ENCODE data around the gene MYO3B.

MYO3B gene

DNA sequence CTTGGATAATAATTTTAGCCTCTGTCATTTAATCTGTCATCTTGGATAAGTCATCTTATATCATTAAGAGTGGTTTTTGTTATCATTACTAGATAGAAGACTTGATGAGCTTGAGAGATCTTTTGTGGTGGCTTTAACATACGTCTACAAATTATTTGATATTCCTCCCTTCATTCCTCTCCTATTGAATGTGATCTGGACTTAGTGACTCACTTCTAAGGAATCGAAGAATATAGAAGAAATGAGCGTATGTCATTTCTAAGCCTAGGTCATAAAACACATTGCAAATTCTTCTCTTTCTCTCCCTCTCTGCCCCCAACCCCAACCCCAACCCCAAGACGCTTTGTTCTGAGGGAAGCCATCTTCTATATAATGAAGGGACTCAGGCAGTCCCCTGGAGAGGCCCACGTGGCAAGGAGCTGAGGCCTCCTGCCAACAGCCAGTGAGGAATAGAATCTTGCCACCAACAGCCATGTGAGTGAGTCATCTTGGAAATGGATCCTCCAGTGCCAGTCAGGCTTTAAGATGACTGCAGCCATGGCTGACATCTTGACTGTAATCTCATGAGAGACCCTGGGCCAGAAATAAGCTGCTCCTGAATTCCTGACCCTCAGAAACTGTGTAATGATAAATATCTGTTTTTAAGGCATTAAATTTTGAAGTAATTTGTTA is 315.6 kb downstream of the MYO3B start:
- no peak for DNase-seq

DNA sequence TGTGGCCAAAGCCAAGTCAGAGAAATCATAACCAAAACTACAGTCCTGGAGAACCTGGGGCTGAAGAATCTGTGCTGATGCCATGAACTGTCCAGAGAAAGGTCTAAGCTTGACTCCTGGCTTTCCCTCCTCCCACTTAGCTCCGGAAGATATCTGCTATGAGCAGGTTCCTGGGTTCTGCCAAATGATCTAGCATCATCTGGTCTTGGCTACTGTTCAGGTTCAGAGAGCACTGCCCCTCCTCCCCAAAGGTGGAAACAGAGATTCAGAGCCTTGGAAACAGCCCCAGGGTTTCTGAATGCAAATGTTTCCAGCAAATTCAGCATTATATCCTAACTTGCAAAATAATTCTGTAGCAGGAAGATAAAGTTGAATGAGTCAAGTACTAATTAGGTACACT is 317.9 kb downstream of the MYO3B start:
- no peak for DNase-seq

DNA sequence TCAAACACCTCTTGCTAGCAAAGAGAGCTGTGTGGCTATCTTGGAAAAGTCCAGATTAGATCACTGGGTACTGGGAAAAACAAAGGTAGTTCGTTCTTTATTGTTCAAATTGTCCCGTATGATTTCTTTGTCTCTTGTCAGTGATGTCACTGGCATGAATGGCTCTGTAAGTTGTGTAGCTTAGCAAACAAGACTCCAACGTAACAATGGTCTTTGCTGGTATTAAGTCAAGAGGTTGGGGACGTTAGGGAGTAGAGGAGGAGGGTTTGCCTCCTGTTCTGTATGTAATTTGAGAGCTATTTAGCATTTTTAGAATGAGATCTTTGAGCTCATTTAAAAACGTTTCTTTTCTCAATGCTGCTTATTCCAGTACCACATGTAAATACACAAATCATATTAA is 320.7 kb downstream of the MYO3B start:
- DNase-seq: no peak

DNA sequence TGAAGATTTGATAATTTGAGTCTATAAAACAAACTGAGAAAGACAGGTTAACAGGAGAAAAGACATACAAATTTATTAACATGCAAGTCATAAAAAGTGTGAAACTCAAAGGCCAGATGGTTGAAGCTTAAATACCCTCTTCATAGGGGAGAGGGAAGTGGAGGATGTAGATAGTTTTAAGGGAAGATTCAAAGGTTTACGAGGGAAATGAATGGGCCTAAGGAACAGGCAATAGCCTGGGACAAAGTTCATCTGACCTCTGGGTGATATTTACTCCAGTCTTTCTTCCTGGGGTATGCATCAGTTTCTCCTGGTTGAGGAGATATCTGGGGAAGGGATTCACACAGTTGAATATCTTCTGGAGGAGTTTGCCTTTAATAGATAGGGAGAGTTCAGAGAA is 322.2 kb downstream of the MYO3B start:
- no peak for DNase-seq

DNA sequence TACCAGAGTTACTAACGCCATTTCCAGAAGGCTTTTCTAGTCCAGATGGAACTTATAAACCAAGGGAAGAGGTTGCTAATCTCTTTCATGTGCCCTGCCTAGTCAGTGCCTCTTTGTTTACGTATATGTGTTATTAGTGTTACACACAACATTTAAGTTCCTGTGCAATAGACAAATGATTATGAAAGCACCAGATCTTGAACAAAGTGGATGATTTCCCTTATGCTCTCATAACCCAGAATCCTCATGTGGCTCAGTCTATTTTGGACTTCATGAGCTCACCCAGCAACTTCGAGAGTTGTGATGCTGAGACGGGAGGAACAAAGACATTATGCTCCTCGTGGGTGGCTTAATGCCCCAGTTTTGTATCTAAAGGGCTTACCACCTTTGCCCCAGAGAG is 322.8 kb downstream of the MYO3B start:
- DNase-seq: no peak

DNA sequence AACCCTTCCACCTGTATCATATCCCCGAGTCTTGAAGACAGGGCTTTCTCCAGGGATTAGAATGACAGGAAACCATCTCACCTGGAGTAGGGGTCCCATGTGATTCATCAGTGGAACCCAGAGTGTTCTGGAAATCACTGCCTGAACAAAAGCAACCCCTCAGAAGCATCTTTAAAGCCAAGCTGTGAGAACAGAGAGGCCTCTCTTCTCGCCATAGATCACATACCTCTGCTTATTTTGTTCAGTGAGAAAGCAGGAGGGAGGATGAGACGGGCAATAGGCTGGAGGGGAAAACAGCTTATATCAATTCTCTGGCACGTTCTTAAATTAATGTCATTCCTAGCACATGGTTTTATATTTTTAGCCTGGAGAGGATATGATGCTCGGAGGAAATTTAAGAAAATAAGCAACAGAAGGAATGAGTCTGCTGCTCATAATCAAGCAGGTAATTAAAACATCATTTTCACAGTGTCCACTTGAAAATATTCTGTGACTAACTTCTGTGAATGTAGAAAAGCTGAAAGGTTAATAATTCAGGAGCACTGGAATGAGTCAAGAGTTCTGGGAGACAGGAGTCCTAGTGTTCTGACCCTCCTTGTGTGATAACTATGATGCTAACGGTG is 323.6 kb downstream of the MYO3B start:
- DNase-seq: no peak

DNA sequence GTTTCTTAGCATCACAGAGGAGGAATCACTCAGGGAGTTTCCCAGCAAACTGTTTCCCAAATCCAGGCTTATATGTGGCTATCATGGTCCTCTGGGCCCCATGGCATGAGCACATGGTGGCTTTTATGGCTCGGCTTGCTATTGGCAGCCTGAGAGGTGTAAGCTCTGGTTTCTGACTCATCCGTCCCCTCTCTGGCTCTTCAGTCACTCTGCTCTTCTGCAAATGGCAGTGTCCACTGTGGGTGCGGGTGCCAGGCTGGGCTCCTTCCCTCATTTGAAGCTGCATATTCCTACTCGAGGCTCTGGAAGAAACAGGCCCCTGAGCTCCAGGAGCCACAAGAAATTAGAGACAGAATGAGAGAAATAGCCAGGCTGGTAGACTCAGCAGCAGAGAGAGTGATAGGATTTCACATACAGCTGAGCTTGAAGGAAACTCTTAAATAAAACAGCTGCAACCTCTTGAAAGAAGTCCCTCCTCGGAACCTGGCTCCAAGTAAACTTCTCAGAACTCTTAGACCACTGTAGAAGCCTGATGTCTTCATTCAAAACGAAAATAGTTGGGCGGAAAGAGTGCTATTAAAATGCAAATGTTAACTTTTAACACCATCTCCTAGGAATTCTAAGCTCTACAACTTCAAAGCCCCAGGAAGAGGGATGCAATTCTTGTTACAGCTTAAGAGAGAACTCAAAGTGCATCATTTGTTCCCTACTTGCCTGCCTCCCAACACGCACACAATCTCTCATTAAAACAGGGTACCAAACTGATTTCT is 324.6 kb downstream of the MYO3B start:
- no peak for DNase-seq

DNA sequence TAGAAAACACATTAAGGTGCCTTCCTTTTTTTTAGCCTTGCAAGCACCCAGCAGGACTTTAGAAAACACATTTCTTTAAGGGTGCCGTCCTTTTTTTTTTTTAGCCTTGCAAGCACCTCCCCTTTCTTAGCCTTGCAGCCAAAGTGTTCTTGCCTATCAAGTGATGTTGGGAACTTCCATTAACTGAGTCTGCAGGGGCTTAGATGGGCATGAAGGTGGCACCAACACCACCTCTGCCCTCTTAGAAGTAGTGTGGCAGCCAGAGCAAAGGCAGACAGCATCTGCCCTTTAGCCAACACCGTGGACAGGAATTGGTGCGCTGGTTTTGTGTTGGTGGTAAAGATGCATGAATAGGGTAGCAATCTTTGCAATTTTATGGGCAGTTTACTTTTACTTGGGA is 325.6 kb downstream of the MYO3B start:
- no peak for DNase-seq

DNA sequence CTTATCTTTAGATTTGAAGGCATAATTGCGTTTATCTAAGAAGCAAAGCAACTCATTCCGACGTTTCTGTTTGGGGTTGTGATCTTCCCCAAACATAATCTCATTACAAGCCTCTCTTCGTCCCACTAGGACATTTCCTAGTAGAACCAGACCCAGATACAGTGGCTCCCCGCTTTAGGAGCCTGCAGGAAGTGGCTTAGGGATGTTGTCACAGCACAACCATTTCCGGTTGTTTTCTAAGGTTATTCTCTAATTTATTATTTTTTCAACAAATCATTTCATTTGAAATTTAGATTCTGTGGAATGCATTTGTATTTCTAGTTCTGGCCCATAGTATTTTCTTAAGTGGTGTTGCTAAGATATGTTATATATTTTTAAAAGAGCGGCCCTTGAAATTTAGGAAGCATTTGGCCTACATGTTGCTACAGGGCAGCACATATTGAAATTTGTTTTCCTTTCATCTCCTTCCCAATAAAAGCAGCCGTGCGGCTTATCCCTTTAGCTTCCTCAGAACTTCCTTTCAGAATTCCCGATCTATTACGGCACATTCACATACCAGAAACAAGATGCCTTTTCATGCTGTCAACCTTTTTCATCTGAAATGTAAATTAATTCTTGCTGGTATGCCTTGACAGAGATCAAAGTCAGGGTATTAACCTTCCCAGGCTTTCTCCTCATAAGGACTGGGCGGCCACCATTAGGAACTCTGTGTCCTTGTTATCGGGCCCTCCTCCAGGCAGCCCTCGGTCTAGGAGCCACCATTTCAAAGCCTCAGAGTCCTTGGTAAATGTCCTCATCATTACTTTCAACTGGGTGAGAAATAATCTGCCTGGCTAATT is 326.2 kb downstream of the MYO3B start:
- no peak for DNase-seq

DNA sequence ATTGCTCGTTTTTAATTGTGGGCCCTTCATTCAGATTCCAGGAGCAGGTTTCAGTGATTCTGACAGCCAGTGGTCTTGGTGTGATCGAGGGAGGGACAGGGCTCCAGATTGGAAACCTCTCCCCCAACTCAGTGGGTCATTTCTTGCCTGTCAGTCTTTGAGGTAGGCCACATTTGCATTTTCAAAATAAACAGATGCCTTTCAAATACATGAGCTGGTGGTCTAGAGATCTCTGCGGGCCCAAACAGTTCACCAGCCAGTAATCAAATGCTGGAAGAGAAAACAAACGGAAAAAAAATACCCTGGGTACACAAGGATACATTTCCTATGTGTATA is 326.8 kb downstream of the MYO3B start:
- no peak for DNase-seq

DNA sequence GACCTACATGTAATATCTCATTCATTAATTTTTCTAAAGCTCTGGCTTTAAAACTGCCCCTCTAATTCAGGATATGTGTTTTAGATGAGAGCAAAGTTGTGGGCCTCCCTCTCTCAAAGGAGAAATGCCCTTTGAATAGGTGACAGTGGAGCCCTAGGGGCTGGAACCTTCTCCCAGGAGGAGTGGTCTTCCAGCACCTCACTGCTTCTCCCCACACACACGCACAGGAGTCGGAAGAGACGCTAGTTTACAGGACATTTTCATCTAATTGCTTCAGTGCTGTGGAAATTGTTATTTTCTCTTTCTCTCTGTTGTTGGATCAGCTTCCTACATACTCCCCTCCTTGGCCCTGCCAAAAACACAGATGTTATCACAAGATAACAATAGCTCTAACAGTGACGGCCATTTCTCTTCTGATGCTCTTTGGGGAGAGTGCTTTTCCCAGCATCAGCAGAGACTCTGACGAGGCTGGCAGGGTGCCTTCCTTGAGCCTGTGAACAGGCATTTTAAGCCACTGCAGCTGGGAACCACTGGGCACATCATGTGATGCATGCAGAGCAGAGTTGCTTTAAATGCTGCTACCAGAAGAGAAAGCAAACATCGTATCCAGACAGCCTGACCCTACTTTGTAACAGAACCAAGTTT is 327.8 kb downstream of the MYO3B start:
- no peak for DNase-seq

DNA sequence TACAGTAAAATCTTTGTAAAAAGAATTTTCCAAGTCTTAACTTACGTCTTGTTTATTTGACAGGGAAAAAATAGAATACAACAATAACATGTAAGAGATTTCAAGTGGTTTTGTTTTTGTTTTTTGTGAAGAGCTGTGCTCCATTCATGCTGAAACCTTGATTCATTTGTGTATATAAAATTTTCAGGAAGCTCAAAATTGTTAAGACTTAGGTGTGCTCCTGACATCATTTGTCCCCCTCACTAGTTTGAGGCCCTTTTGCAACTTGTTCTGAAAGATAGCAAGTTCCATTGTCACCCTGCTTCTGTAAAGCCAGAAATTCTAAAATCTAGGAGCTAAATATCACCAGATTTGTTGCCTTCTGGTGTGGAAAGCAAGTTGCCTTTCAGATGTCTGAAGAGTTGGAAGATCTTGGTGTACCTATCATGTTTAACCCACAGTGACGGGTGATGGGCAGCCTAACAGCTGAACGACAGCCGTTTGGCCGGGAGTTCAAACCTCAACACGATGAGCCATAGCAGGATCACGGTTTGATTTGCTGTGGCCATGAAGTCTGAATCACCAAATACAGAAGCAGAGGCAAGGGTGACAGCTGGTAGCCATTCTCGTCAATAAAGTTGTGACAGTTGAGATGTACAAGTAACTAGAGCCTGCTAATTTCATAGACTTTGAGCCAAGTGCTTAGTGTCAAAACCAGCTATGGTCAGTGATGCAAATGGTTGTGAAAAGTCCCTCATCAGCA is 331.7 kb downstream of the MYO3B start:
- DNase-seq: no peak

DNA sequence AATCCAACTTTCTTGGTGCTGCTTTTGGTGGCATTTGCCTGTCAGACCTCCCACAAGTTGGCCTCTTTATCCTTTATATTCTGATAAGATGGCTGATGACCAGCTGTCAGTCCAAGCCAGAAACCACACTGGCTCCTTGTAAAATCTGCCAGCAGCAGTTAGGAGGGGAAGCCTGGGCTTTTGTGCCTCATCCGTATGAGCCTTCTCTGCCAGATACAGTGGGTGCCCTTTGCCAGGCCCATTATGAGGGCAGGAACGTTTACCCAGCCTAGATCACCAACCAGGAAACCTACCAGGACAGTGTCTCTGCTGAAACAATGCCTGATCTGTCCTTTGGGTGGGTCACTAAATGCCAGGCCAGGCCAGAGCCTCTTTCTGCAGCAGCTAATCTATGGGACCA is 334.3 kb downstream of the MYO3B start:
- DNase-seq: no peak

DNA sequence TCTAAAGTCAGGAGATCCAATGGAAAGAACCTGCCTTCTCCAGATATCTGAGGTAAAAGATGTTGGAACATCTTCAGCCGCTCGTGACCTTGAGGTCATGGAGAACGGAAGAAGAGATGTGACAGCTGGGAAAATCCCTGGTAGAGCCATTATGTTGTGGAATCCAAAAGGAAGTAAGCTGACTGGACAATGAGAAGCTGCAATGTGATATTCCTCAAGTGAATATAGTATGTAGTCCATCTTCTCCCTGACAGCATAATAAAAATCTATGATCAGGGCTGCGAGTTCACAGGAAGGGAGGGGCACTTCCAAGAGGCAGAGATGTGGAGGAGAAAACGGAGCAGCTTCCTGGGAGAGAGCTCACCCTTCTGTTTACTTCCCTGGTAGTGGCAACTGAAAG is 336.2 kb downstream of the MYO3B start:
- no peak for DNase-seq

DNA sequence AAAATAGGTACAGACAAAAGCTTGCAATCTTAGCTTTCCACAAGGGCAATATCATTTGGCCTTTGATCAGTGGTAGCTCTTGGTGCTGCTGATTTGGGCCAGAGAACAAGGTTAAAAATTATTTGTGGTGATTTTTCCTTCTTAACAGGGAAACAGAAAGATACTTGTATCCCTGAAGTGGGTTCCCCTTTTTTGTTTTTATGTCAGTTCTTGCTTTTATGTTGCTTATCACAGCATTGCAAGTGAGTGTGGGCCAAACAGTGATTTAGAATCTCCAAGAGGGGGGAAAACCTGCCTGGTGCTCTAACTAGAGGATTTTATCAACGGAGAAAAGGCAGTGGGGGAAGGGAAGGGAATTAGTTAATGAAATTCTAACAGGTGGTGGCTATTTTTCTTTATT is 339.6 kb downstream of the MYO3B start:
- no peak for DNase-seq

DNA sequence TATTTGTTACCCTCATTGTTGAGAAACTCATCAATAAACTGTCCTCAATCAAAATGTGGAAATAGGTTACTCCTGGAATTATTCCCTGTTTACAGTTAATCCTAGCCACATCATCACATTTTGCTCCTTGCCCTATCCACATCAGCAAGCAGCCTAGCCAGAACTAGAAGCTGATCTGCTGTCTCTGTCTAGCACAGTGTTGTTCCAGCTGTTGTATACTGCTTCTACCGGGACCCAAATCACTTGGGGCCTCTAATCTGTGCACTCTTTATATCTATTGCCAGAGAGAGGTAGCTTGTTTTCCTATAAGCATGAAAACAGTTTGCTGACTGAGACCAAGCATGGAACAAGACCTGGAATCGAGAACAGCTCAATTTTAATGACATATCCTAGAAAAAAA is 341.0 kb downstream of the MYO3B start:
- DNase-seq: no peak

DNA sequence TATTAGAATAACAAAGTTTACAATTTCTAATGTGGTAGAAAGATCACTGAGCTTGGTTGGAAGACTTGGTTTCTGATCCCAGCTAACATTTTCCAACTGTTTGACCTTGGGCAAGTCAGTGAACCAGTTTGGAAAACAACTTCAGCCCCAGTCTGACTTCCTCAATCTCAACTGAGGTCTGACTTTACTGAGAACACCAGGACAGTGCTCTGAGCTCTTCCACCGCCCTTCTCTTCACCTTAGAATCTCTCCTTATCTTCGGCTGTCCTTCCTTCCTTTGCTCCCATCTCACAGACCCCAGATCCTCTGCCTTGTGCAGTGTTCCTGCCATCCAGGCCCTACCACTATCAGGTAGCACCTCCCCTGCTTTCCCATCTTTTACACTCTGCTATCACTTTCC is 343.4 kb downstream of the MYO3B start:
- DNase-seq: no peak

DNA sequence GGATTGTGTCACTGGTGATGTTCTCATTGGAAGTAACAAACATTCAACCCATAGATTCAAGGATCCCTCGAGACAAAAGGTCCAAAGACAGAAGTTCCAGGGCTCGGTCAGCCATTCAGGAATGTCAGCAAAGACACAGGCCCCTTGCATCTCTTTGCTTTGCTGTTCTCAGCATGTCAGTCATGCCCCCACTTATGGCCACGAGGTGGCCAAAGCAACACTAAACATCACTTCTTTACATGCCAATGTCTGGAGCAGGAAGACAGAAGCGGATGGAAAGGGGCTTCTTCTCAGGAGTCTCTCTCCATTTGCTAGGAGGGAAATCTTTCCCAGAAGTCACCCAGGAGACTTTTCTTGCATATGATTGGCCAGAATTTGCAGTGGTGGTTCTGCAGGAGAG is 345.6 kb downstream of the MYO3B start:
- DNase-seq: no peak

DNA sequence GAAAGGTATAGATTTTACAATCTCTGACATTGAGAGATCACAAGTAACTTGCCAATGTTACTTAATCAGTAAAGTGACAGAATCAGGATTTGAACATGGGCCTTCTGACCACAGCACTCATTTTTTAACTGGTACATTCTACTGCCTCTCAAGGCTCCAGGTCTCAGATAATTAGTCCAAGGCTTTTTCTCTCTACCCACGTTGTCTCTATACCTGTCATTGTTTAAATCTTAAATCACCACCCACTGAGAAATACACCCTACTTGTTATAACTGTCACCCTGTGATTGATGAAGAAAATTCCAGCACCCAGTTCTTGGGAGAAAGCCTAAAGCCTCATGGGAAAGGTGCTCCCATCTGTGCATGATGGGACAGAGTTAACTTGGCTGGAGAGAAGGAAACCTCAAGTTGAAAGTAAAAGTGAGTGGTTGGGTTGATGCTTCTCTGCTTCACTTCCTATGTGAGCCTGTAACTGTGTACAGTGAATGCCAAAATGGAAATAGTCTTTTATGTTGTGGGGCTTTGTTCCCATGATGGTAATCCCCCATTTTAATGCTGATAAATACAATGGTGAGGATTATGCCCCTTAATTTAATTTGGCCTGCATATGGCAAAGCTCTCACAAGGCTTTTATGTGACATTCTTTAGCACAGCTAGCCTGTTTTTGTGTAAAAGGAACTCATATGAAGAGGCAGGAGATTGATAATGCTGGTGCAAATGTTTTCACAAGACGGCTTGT is 347.1 kb downstream of the MYO3B start:
- no peak for DNase-seq

DNA sequence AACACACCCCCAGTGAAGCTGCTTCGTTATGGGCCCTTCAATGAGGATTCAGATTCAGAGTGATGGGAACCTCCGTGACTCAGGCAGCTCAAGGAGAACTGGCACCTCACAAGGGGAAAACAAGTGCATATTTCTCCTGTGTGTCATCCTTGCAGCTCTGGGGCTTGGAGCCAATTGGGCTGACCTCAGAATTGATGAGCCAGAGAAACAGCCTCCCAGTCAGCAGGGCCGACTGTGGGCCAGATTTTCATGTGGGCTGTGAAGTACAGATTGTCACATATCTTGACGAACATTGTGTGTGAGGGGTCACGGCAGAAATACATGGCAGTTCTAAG is 347.6 kb downstream of the MYO3B start:
- DNase-seq: no peak

DNA sequence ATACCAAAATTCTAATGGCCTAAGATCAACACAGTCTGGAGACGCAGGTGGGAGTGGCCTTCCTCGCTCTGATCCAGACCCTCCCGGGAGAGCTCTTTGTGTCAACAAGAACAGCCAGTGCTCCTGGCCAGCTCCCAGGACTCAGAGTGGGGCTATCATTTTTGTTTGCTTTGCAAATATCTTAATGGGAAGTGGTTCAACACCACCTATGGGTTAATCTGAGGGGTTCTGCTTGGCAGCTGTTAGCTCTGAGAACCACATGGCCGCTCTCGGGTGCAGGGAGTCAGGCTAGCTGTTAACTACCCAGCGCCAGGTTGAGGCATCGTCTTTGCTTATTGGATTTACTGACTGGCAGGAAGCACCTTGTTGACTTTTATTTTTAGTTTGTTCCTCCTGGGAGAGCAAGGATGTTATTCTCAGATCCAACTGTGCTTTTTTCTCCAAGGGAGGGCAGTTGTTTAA is 352.4 kb downstream of the MYO3B start:
- no peak for DNase-seq
